Adipocyte (in vitro differentiated cells): ENCODE data around the gene ARL6IP6.
"Not testable (repeated sequence)": the region's sequence is repeated elsewhere in the genome, so short reads cannot be mapped to it uniquely, and the experiment has no call there.

Experiments
- DNase-seq: peaks from one replicate; pipeline ENCODE4 v3.0.0-alpha.2; 2015; ENCODE audit warnings: low read depth
- H3K27me3 ChIP-seq: replicated peaks from 2 replicates; pipeline ENCODE4 v1.7.0; 2013; ENCODE audit warnings: mild to moderate bottlenecking, low read length, moderate library complexity; ENCODE audit not compliant: control insufficient read depth, insufficient read depth
- H3K36me3 ChIP-seq: 2 replicates; pipeline ENCODE4 v1.7.0; 2013; ENCODE audit warnings: low read length, mild to moderate bottlenecking, moderate library complexity; ENCODE audit not compliant: control insufficient read depth, insufficient read depth, severe bottlenecking
- H3K4me1 ChIP-seq: 2 replicates; pipeline ENCODE4 v1.7.0; 2013; ENCODE audit warnings: mild to moderate bottlenecking, low read length, moderate library complexity; ENCODE audit not compliant: control insufficient read depth, insufficient read depth
- H3K4me3 ChIP-seq: 2 replicates; pipeline ENCODE4 v1.7.0; 2013; ENCODE audit warnings: mild to moderate bottlenecking, low read length, moderate library complexity
- H3K9ac ChIP-seq: 2 replicates; pipeline ENCODE4 v1.7.0; 2013; ENCODE audit warnings: mild to moderate bottlenecking, low read length, moderate library complexity
- H3K9me3 ChIP-seq: 2 replicates; pipeline ENCODE4 v1.7.0; 2013; ENCODE audit warnings: mild to moderate bottlenecking, low read length, moderate library complexity; ENCODE audit not compliant: control insufficient read depth

ARL6IP6 gene

GRCh38 chr2:152761214-152761613 is 42.8 kb downstream of the ARL6IP6 start:
- Histone ChIP-seq H3K36me3 (peaks cover 7% of the 10 kb centered on the region), H3K9me3 (no peaks in the 10 kb centered on the region), H3K4me3 (no peak overlapping the region), H3K27me3 (no peaks in the 10 kb centered on the region), H3K4me1 (peaks cover 13% of the 10 kb centered on the region), H3K9ac (no peak overlapping the region)
- DNase-seq, result no peak

GRCh38 chr2:152762202-152762601 is 43.8 kb downstream of the ARL6IP6 start:
- peak; percentile 76 for DNase-seq
- H3K36me3 ChIP-seq, result peaks cover 7% of the 10 kb centered on the region
- no peak overlapping the region for H3K9ac ChIP-seq
- H3K4me3 ChIP-seq, result peak overlapping the region; percentile 51
- H3K4me1 ChIP-seq, result peaks cover 20% of the 10 kb centered on the region
- no peaks in the 10 kb centered on the region for H3K27me3 ChIP-seq
- H3K9me3 ChIP-seq, result no peaks in the 10 kb centered on the region

DNA sequence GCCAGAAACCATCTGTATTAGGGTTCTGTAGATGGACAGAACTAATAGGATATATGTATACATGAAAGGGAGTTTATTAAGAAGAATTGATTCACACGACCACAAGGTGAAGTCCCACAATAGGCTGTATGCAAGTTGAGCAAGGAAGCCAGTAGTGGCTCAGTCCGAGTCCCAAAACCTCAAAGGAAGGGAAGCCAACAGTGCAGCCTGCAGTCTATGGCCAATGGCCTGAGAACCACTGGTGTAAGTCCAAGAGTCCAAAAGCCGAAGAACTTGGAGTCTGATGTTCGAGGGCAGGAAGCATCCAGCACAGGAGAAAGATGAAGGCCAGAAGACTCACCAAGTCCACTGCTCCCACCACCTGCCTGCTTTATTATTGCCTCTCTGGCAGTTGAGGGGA is 44.8 kb downstream of the ARL6IP6 start:
- H3K36me3 ChIP-seq, DNase-seq, H3K4me3 ChIP-seq, H3K9ac ChIP-seq, H3K9me3 ChIP-seq, H3K27me3 ChIP-seq: not testable (repeated sequence)
- peaks cover 21% of the 10 kb centered on the region for H3K4me1 ChIP-seq

GRCh38 chr2:152763651-152764050 is 45.2 kb downstream of the ARL6IP6 start:
- H3K4me1 ChIP-seq, result peaks cover 21% of the 10 kb centered on the region
- no peak overlapping the region for H3K4me3 ChIP-seq
- H3K27me3 ChIP-seq, result no peaks in the 10 kb centered on the region
- no peak overlapping the region for H3K9ac ChIP-seq
- no peak for DNase-seq
- H3K36me3 ChIP-seq, result no peaks in the 10 kb centered on the region
- H3K9me3 ChIP-seq, result no peaks in the 10 kb centered on the region

- Histone ChIP-seq H3K4me3 (no peak overlapping the region), H3K4me1 (peaks cover 19% of the 10 kb centered on the region), H3K9ac (no peak overlapping the region), H3K27me3 (no peaks in the 10 kb centered on the region), H3K36me3 (no peaks in the 10 kb centered on the region), H3K9me3 (no peaks in the 10 kb centered on the region)
- DNase-seq, result peak; percentile 31
Measured at GRCh38 chr2:152766928-152767327, 48.5 kb downstream of the ARL6IP6 start.

DNA sequence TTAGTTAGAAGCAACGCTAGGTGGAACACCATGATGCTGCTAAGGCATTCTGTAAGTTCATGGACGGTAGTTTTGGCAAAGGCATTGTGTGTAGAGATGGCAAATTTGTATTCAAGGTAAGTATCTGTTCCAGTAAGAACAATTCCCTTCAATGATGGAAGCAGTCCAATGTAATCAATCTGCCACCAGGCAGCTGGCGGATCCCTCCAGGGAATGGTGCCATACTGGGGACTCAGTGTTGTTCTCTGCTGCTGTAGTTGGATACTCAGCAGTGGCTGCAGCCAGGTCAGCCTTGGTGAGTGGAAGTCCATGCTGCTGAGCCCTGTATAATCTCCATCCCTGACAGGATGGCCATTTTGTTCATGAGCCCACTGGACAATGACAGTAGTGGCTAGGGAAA is 62.8 kb downstream of the ARL6IP6 start:
- no peaks in the 10 kb centered on the region for H3K4me1 ChIP-seq
- no peaks in the 10 kb centered on the region for H3K27me3 ChIP-seq
- no peaks in the 10 kb centered on the region for H3K36me3 ChIP-seq
- H3K4me3 ChIP-seq, result no peak overlapping the region
- no peak overlapping the region for H3K9ac ChIP-seq
- no peak for DNase-seq
- no peaks in the 10 kb centered on the region for H3K9me3 ChIP-seq

DNA sequence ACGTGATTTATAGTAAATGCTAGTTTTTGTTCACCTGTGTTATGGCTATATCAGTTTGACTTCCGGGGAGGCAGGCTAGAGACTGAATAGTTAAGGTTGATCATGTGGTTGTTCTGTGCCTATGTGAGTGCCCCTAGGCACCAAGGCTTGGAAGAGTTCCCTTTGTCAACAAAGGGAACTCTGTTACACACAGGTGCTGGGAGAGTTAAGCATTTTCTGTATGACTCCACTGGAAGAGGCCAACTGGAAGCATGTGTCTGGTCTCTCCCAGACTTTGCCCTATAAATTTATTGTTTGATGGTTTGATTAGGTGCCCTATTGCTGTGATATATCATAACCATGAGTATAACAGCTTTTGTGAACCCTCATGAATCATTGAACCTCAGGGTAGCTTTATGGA is 63.8 kb downstream of the ARL6IP6 start:
- no peak for DNase-seq
- H3K4me3 ChIP-seq, result no peak overlapping the region
- H3K9me3 ChIP-seq, result no peaks in the 10 kb centered on the region
- H3K27me3 ChIP-seq, result no peaks in the 10 kb centered on the region
- H3K4me1 ChIP-seq, result no peaks in the 10 kb centered on the region
- no peaks in the 10 kb centered on the region for H3K36me3 ChIP-seq
- H3K9ac ChIP-seq, result no peak overlapping the region

DNA sequence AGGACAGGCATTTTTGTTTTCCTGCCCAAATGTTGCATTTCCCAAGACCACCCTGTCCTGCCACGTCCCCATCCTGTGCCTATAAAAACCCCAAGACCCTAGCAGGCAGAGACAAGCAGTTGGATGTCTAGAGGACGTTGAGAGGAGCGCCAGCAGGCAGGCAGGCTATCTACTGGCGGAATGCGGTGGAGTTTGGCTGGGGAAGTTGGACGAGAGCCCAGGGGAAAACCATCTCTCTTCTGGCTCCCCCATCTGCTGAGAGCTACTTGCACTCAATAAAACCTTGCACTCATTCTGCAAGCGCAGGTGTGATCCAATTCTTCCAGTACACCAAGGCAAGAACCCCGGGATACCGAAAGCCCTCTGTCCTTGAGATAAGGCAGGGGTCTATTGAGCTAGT is 72.5 kb downstream of the ARL6IP6 start:
- Histone ChIP-seq H3K9ac (no peak overlapping the region), H3K4me1 (no peaks in the 10 kb centered on the region), H3K36me3 (no peaks in the 10 kb centered on the region), H3K27me3 (no peaks in the 10 kb centered on the region), H3K4me3 (no peak overlapping the region), H3K9me3 (no peaks in the 10 kb centered on the region)
- no peak for DNase-seq

GRCh38 chr2:152791979-152792378 is 73.6 kb downstream of the ARL6IP6 start:
- Histone ChIP-seq H3K4me1 (no peaks in the 10 kb centered on the region), H3K4me3 (no peak overlapping the region), H3K36me3 (no peaks in the 10 kb centered on the region), H3K9ac (no peak overlapping the region), H3K27me3 (no peaks in the 10 kb centered on the region), H3K9me3 (no peaks in the 10 kb centered on the region)
- DNase-seq, result no peak

DNA sequence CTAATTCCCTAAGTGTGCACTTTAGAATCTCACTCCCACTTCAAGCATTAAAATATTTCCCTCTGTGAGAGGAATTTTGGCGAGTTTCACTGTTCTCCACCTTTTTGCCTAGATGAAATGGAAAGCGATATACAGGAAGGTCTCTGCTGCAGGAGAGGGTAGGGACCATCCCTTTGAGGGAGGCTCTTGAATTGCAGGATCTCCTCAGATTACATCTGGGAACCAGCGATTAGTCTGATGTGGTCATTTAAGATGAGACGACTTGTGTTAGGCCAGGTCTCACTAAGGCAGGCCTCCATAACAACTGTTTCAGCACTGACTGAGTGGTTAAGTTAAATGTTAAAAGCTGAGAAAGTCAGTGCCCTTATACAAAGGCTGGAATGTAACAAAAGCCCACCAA is 74.6 kb downstream of the ARL6IP6 start:
- no peaks in the 10 kb centered on the region for H3K9me3 ChIP-seq
- no peak overlapping the region for H3K9ac ChIP-seq
- H3K36me3 ChIP-seq, result no peaks in the 10 kb centered on the region
- no peaks in the 10 kb centered on the region for H3K27me3 ChIP-seq
- H3K4me3 ChIP-seq, result no peak overlapping the region
- DNase-seq, result no peak
- no peaks in the 10 kb centered on the region for H3K4me1 ChIP-seq

DNA sequence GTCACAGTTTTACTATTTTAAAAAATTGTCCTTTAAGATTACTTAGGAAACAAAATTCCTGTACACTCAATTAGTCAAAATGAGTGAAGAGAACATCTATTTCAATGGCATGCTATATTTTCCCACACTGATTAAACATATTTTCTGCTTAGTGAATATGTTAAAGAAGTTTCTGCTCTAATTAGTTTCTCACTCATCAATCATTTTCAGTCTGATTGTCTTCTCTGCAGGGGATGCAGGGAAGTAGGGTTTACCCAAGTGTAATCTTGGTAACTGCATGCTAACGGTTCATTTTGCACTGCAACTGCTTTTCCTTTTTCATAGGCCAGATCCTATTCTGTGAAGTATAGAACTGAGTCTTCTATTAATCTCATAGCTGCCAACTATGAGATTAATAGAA is 78.5 kb downstream of the ARL6IP6 start:
- H3K9me3 ChIP-seq, result no peaks in the 10 kb centered on the region
- H3K27me3 ChIP-seq, result no peaks in the 10 kb centered on the region
- DNase-seq, result no peak
- H3K36me3 ChIP-seq, result no peaks in the 10 kb centered on the region
- H3K4me1 ChIP-seq, result no peaks in the 10 kb centered on the region
- H3K4me3 ChIP-seq, result no peak overlapping the region
- no peak overlapping the region for H3K9ac ChIP-seq

DNA sequence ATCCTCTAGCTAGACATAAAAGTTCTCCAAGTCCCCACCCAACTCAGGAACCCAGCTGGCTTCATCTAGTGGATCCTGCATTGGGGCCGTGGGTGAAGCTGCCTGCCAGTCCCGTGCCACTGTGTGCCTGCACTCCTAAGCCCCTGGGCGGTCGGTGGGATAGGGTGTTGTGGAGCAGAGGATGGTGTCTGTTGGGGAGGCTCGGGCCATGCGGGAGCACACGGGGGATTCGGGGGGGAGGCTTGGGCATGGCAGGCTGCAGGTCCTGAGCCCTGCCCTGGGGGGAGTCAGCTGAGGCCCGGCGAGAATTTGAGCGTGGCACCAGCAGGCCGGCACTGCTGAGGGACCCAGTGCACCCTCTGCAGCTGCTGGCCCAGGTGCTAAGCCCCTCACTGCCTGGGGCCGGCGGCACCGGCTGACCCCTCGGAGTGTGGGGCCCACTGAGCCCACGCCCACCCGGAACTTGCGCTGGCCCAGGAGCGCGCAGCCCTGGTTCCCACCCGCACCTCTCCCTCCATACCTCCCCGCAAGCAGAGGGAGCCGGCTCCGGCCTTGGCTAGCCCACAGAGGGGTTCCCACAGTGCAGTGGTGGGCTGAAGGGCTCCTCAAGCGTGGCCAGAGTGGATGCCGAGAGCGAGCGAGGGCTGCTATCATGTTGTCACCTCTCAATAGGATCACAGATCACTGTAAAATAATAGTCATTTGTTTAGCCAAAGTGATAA is 86.4 kb downstream of the ARL6IP6 start:
- no peak for DNase-seq
- Histone ChIP-seq H3K4me3 (no peak overlapping the region), H3K9me3 (no peaks in the 10 kb centered on the region)

More for the DNA sequence above, 86.4 kb downstream of the ARL6IP6 start:
- Histone ChIP-seq H3K27me3 (no peaks in the 10 kb centered on the region), H3K9ac (no peak overlapping the region), H3K36me3 (no peaks in the 10 kb centered on the region), H3K4me1 (no peaks in the 10 kb centered on the region)
